ENCODE measurements around the gene MYOD1. TPM values are rescaled to one million over a fixed set of nuclear protein-coding genes. Genes with fewer than 3 reads are reported as not detected.

MYOD1 gene
- total RNA-seq, 1 donor from 2014 or later, result not detected

- H3K4me3 Mint-ChIP-seq, result no peak overlapping the region
- H3K27ac Mint-ChIP-seq, result no peak overlapping the region
- TF ChIP-seq CTCF (IDR thresholded peaks at IDR 0.05; ENCODE audit: unreplicated experiment), result no peak
- DNase-seq (ENCODE audit: low spot score in 2 of 2, unreplicated experiment in 2 of 2), result no peak
- H3K27me3 Mint-ChIP-seq (ENCODE audit: low read depth), result peaks cover 19% of the 10 kb centered on the region
- no peaks in the 10 kb centered on the region for H3K9me3 Mint-ChIP-seq
- H3K4me1 Mint-ChIP-seq, result no peaks in the 10 kb centered on the region
- no peaks in the 10 kb centered on the region for H3K36me3 Mint-ChIP-seq
Measured at GRCh38 chr11:17692931-17693330, 26.4 kb upstream of the MYOD1 start.

GRCh38 chr11:17693531-17693930 is 25.8 kb upstream of the MYOD1 start:
- Mint-ChIP-seq H3K9me3 (no peaks in the 10 kb centered on the region), H3K27ac (no peak overlapping the region), H3K4me1 (no peaks in the 10 kb centered on the region), H3K27me3 (ENCODE audit: low read depth) (peaks cover 25% of the 10 kb centered on the region), H3K36me3 (no peaks in the 10 kb centered on the region), H3K4me3 (no peak overlapping the region)
- DNase-seq (ENCODE audit: low spot score in 2 of 2, unreplicated experiment in 2 of 2), result no peak
- TF ChIP-seq CTCF (IDR thresholded peaks at IDR 0.05; ENCODE audit: unreplicated experiment), result no peak

GRCh38 chr11:17694494-17695110 is 24.8 kb upstream of the MYOD1 start:
- no peaks in the 10 kb centered on the region for H3K9me3 Mint-ChIP-seq
- no peak overlapping the region for H3K27ac Mint-ChIP-seq
- no peak for TF ChIP-seq CTCF (IDR thresholded peaks at IDR 0.05; ENCODE audit: unreplicated experiment)
- no peaks in the 10 kb centered on the region for H3K4me1 Mint-ChIP-seq
- H3K36me3 Mint-ChIP-seq, result no peaks in the 10 kb centered on the region
- H3K27me3 Mint-ChIP-seq (ENCODE audit: low read depth), result peaks cover 32% of the 10 kb centered on the region
- DNase-seq (ENCODE audit: low spot score in 2 of 2, unreplicated experiment in 2 of 2), result no peak
- H3K4me3 Mint-ChIP-seq, result no peak overlapping the region

- Mint-ChIP-seq H3K4me3 (peak overlapping the region; percentile 11), H3K4me1 (no peaks in the 10 kb centered on the region), H3K9me3 (no peaks in the 10 kb centered on the region), H3K36me3 (no peaks in the 10 kb centered on the region), H3K27ac (no peak overlapping the region), H3K27me3 (ENCODE audit: low read depth) (peaks cover 37% of the 10 kb centered on the region)
- no peak for TF ChIP-seq CTCF (IDR thresholded peaks at IDR 0.05; ENCODE audit: unreplicated experiment)
- no peak for DNase-seq (ENCODE audit: low spot score in 2 of 2, unreplicated experiment in 2 of 2)
Measured at GRCh38 chr11:17695454-17696441, 23.6 kb upstream of the MYOD1 start.

- Mint-ChIP-seq H3K27me3 (ENCODE audit: low read depth) (peaks cover 46% of the 10 kb centered on the region), H3K27ac (no peak overlapping the region), H3K36me3 (no peaks in the 10 kb centered on the region), H3K4me3 (no peak overlapping the region), H3K9me3 (no peaks in the 10 kb centered on the region), H3K4me1 (no peaks in the 10 kb centered on the region)
- no peak for DNase-seq (ENCODE audit: low spot score in 2 of 2, unreplicated experiment in 2 of 2)
- TF ChIP-seq CTCF (IDR thresholded peaks at IDR 0.05; ENCODE audit: unreplicated experiment), result no peak
Measured at GRCh38 chr11:17696741-17697140, 22.6 kb upstream of the MYOD1 start.
